GM19238 (cell line): ENCODE results near the gene PBRM1.
A peak's percentile ranks its signal among the peaks of the same experiment; 100 is the strongest.
"Not testable (repeated sequence)": the region's sequence is repeated elsewhere in the genome, so short reads cannot be mapped to it uniquely, and the experiment has no call there.

ENCODE experiments used
- DNase-seq: peaks from one replicate; pipeline ENCODE4 v3.0.0; 2011; ENCODE audit warnings: low spot score; ENCODE audit not compliant: insufficient read length

Gene PBRM1

GRCh38 chr3:52685709-52686691, at the start of gene PBRM1, which contains the start of gene GNL3:
Gene PBRM1, minus strand, starts transcription at chr3:52685913.
Gene GNL3, plus strand, starts transcription at chr3:52686032. Its CDS starts 61 bp downstream, at chr3:52686093.
- DNase-seq: peak; percentile 80

- DNase-seq: no peak
Observed at GRCh38 chr3:52733256-52733891, 47.7 kb upstream of the PBRM1 start.

- DNase-seq: no peak
Observed at GRCh38 chr3:52731590-52731989, 45.9 kb upstream of the PBRM1 start.

DNA sequence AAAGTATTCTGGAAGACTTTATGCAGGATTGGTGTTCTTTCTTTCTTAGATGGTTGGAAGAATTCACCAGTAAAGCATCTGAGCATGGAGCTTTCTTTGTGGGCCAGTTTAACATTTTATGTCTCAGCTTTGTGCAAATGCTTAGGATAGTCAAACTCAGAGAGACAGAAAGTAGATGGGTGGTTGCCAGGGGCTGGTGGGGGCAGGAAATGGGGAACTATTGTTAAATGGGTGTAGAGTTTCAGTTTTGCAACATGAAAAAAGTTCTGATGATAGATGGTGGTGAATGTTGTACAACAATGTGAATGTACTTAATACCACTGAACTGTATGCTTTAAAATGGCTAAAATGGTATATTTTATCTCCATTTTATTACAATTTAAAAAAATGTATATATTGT, 45.0 kb upstream of the PBRM1 start:
- no peak for DNase-seq

DNA sequence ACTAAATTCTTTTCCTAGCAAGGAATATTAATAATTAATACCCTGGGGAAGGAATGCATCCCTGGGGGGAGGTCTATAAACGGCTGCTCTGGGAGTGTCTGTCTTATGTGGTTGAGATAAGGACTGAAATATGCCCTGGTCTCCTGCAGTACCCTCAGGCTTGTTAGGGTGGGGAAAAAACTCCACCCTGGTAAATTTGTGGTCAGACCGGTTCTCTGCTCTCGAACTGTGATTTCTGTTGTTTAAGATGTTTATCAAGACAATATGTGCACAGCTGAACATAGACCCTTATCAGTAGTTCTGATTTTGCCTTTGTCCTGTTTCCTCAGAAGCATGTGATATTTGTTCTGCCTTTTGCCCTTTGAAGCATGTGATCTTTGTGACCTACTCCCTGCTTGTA, 43.0 kb upstream of the PBRM1 start:
- DNase-seq: not testable (repeated sequence)

GRCh38 chr3:52724511-52724910, 38.8 kb upstream of the PBRM1 start:
- no peak for DNase-seq

GRCh38 chr3:52723935-52724334, 38.2 kb upstream of the PBRM1 start:
- DNase-seq: no peak

- DNase-seq: no peak
Observed at GRCh38 chr3:52722491-52722890, 36.8 kb upstream of the PBRM1 start.

GRCh38 chr3:52721730-52722008, 36.0 kb upstream of the PBRM1 start:
- DNase-seq: no peak

DNA sequence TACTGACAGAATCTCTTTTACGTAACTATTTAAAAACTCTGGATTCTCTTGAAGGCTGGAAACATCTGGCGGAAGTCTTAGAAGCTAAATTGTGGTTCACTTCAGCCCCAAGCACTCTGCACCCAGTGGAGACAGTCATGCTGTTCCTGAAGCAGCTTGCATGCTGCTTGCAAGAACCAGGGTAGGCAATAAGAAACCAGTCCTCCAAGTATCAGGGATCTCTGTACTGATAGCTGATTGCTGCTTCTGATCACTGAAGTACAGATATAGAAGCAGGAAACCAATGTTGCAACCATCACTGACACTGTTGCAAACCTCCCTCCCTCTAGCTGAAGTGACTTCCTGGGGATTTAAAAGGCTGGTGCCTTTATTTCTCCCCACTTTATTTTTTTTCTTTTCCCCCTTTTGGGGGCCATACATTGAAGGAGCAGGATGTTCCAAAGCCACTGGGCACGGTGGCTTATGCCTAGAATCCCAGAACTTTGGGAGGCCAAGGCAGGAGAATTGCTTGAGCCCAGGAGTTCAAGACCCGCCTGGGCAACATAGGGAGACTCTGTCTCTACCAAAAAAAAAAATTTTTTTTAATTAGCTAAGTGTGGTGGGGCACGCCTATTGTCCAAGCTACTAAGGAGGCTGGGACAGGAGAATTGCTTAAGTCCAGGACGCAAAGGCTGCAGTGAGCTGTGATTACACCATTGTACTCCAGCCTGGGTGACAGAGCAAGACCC, 35.5 kb upstream of the PBRM1 start:
- DNase-seq: no peak

DNA sequence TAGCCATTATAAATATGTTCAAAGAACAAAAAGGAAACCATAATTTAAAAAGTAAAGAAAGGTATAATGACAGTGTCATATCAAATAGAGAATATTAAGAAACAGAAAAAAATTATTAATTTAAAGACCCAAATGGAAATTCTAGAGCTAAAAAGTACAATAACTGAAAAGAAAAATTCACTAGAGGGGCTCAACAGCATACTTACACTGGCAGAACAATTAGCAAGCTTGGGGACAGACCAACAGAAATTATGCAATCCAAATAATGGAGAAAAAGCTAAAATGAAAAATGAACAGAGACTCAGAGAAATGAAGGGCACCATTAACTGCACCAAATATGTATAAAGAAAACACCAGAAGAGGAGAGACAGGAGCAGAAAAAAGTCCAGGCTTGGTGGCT, 33.9 kb upstream of the PBRM1 start:
- DNase-seq: no peak

GRCh38 chr3:52715714-52716305, 30.1 kb upstream of the PBRM1 start:
- no peak for DNase-seq

GRCh38 chr3:52714335-52715302, 28.9 kb upstream of the PBRM1 start:
- DNase-seq: no peak

DNA sequence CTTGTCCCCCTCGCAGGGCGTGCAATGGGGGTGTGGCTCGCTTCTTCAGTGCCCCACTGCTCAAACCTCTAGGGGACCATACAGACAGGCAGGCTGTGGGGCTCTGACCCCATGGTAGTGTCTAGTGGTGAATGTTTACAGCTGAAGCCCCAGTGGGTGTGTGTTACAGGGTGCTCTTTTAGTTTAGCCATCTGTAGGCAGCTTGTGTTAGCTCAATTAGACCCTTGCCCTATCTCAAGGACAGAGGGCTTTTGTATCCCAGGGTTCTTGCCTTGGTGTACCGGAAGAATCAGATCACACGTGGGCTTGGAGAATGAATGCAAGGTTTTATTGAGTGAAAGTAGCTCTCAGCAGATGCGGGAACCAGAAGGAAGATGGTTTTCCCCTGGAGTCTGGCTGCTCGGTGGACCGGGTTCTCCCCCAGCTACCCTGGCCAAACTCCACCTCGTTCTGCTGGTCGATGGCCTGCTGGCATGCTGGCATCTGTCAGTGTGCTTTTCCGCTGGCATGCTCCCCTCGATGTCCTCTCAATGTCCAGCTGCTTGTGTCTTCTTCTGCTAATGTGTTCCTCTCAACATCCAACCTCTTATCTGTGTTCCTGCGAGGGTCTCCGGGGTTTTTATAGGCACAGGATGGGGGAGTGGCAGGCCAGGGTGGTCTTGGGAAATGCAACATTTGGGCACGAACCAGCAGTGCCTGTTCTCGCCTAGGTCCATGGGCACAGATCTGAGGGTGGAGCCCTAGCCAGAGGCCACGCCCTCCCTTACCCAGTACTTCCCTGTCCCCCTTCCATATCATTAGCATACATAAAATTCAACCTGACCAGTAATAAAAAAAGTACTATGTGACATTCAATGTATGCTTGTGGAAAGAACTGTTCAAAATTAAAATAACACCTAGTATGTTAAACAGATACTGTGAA, 26.8 kb upstream of the PBRM1 start:
- DNase-seq: no peak

DNA sequence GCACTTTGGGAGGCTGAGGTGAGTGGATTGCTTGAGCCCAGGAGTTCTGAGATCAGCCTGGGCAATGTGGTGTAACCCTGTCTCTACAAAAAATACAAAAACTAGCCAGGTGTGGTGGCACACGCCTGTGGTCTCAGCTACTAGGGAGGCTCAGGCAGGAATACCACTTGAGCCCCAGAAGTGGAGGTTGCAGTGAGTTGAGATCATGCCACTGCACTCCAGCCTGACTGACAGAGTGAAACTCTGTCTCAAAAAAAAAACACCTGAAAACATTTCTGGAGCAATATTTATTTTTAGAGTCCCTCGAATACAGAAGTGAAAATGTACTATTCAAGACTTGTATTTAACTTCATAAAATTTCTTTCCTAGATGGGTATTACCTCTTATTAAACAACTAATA, 24.8 kb upstream of the PBRM1 start:
- no peak for DNase-seq

DNA sequence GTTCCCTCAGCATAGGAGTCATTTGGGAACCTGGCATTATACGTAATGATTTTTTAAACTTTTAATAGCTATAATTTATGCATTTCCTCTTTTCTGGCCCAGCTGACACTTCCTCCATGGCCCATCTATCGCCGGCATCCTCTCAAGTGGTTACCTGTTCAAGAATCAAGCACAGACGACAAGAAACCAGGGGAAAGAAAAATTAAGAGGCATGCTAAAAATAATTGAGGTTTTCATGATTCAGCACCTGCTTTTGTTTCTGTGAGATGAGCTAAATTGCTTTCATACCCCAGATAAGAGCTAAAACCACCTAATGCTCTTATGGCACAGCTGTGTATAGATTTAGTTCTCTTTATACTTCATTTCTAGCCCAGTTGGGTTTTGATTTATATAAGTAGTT, 21.9 kb upstream of the PBRM1 start:
- no peak for DNase-seq

GRCh38 chr3:52705688-52706686, 20.3 kb upstream of the PBRM1 start, which contains the start of the genes GLT8D1 and SPCS1:
Gene GLT8D1, minus strand, starts transcription at chr3:52705791. Its CDS starts 5,331 bp downstream, at chr3:52700460.
Gene SPCS1, plus strand, starts transcription at chr3:52706106. Its CDS starts 141 bp downstream, at chr3:52706247.
- peak; percentile 85 for DNase-seq

DNA sequence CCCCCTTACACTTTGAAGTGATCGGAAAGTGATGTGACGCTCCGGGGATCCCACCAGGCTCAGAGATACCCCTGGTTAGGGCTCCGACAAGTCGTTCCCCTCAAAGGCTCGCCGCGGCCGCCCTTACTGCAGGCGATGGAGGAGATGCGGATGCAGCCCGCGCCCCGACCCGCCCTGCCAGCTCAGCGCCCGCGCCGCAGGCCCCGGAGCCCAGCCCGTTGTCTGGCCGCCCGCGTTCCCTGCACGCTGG, 19.6 kb upstream of the PBRM1 start:
- no peak for DNase-seq
